GM12874 (cell line): ENCODE measurements around the gene MBD3.
A peak's percentile ranks its signal among the peaks of the same experiment; 100 is the strongest.

Experiments used
- CTCF ChIP-seq: IDR thresholded peaks from 2 replicates; pipeline ENCODE4 v1.5.1; 2011; ENCODE audit warnings: low read depth, mild to moderate bottlenecking, control low read depth, low read length, moderate library complexity; ENCODE audit not compliant: insufficient read depth

The MBD3 gene

GRCh38 chr19:1618157-1619093 lies 25.8 kb upstream of the MBD3 start:
- TF ChIP-seq CTCF, result peak; percentile 64

- no peak for TF ChIP-seq CTCF
Measured at GRCh38 chr19:1616875-1617274, 24.2 kb upstream of the MBD3 start.

GRCh38 chr19:1616396-1616795 lies 23.7 kb upstream of the MBD3 start:
- TF ChIP-seq CTCF, result no peak

- TF ChIP-seq CTCF, result no peak
Measured at GRCh38 chr19:1615156-1615765, 22.6 kb upstream of the MBD3 start.

GRCh38 chr19:1613808-1614570 lies 21.3 kb upstream of the MBD3 start:
- no peak for TF ChIP-seq CTCF

- TF ChIP-seq CTCF, result no peak
Measured at GRCh38 chr19:1613146-1613545, 20.5 kb upstream of the MBD3 start.
